Activated CD8-positive, alpha-beta memory T cell treated with anti-CD3 and anti-CD28 coated beads for 24 hours (primary cell): ENCODE results near the gene COL1A1.

Experiments
- DNase-seq: peaks from one replicate; pipeline ENCODE4 v3.0.0-alpha.2; 2020

COL1A1 gene

DNA sequence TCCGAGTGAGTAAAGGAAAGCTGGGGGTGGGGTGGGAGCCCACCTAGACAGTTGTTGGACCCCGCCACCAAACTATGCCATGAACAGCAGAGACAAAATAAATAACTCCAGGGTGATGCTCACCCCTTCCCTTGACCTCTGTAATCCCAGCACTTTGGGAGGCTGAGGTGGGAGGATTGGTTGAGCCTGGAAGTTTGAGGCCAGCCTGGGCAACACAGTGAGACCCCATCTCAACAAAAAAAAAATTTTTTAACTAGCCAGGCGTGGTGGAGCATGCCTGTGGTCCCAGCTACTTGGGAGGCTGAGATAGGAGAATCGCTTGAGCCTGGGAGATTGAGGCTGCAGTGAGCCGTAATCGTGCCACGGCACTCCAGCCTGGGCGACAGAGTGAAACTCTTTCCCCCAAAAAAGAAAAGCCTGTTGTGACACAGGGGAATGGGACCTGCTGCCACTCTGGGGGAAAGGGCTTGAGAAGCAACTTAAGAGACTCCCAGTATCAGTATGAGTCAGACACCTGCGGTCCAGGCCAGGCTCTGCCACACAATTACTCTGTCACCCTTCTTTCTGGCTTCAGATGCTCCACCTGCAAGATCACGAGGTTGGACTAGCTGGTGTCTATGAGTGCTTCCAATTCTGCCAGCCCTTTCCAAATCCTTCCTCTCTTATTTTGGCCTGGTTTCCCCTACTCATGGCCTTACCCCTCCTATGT lies 30.6 kb downstream of the COL1A1 start:
- DNase-seq: no peak

GRCh38 chr17:50169881-50170459 lies 31.5 kb downstream of the COL1A1 start:
- DNase-seq: no peak

DNA sequence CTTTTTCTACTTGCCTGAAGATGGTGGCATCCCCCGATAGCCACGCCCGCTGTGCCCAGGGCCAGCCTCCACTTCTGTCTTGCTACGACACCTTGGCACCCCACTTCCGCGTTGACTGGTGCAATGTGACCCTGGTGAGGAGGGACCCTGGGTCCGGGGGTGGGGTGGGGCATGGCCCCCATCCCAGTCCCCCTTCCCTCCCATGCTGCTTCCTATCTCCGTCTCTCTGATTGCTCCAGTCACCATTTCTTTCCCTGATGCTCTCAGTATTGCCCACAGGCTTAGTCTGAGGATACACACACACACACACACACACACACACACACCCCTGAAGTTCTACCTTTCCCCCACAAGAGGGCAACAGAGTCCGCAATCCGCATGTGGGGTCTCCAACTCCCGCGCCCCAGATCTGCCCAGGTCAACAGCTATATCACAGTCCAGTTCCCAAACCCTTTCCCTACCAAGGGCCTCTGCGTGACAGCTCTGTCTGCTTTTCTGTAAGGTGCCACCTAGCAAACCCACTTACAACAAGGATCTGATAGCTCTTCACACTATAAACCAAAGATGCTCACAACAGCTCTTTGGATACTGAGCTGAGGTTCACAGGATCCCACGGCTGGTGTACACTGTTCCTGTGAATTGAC lies 32.2 kb downstream of the COL1A1 start:
- DNase-seq: peak; percentile 87

- no peak for DNase-seq
Observed at GRCh38 chr17:50168319-50168718, 33.1 kb downstream of the COL1A1 start.

DNA sequence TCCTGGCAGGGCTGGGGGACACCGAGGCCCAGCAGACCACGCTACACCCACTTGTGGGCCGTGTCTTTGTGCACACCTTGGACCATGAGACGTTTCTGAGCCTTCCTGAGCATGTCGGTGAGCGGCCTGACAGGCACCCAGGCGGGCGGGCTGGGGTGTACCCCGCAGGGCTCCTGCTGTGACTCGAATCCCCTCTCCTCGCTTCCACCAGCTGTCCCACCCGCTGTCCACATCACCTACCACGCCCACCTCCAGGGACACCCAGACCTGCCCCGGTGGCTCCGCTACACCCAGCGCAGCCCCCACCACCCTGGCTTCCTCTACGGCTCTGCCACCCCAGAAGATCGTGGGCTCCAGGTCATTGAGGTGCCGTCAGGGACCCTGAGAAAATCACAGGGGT lies 34.1 kb downstream of the COL1A1 start:
- DNase-seq: no peak

DNA sequence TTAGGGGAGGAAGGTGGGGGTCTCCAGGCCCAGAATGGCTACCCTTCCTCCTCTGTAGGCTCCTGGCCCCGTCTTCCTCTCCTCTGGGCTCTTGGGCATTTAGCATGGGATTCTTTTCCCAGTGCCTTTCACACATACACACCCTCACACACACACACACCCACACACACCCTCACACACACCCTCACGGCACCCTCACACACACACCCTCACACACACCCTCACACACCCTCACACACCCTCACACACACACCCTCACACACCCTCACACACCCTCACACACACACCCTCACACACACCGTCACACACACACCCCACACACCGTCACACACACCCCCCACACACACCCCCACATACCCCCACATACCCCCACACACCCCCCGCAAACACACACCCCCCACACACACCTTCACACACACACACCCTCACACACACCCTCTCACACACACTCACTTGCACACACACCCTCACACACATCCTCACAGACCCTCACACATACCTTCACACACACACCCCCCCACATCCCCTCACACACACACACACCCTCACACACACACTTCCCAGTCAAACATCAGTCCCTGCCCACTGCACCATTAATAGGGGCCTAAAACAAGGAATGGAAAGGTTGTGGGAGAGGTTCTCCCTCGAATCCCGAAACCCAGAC lies 34.8 kb downstream of the COL1A1 start:
- DNase-seq: no peak

DNA sequence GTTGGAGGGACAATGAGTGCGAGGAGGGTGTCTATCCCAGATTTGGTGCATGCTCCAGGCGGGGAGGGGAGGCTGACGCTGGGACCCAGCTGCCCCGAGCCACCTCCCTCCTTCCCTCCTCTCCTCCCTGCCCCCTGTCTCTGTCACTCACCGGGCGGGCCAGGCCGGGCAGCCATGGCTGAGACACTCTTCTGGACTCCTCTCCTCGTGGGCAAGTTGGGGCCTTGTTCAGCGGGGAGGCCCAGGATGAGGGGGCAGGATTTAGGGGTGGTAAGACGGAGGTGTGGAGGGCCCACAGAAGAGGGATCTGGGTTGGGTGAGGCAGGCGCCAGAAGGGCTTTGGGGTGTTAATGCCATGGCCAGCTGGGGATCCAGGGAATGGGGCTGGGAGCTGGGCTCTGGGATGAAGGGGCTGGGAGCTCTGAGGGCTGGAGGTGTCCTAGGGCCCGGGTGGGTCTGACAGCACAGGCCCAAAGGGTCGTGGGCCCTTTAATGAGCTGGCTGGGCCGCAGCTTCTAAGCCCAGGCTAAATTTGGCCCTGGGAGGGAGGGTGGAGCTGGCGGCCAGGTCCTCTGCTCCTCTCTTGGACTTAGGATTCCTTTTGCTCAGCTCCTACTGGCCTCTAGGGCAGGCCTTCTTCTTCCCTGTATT lies 35.4 kb downstream of the COL1A1 start, which contains the start of gene SGCA:
Gene SGCA, plus strand, starts transcription at position 139 of the 651 bp plus-strand sequence. Its CDS starts 36 bp downstream, at position 175.
- DNase-seq: no peak

DNA sequence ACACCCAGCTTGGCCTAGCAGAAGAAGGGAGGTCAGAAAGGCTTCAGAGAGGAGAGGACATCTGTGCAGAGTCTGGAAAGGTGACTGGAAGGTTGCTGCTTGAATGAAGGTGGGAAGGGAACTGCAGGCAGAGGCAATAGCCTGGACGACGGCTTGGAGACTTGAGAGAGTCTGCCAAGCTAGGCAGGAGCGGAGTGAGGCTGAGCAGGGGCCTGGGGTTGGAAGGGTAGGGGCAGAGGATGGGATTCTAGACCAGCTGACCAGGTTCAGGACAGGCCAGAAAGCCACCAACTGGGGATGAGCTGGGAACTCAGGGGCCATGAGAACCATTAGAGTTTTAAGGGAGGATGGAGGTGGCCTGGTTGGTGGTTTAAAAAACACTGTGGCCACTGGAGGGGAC lies 36.0 kb downstream of the COL1A1 start:
- no peak for DNase-seq

DNA sequence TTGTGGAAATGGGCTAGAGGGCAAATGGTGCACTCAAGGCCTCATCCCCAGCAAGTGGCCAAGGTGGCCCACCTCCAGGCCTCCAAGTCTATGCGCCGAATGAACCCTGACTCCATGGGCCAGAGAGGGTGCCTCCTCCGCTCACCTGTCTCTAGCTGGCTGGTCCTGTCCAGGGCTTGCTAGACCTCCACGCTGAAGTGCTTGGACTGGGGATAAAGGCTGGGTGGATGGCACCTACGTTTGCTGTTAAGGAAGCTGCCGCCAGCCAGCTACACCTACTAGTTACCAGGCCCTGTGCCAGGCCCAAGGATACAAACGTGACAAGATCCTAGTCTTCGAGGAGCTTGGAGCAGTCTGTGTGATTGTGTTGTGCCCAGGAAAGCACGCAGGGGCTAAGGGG lies 36.4 kb downstream of the COL1A1 start:
- DNase-seq: no peak

GRCh38 chr17:50164697-50164988 lies 36.8 kb downstream of the COL1A1 start:
- DNase-seq: no peak

DNA sequence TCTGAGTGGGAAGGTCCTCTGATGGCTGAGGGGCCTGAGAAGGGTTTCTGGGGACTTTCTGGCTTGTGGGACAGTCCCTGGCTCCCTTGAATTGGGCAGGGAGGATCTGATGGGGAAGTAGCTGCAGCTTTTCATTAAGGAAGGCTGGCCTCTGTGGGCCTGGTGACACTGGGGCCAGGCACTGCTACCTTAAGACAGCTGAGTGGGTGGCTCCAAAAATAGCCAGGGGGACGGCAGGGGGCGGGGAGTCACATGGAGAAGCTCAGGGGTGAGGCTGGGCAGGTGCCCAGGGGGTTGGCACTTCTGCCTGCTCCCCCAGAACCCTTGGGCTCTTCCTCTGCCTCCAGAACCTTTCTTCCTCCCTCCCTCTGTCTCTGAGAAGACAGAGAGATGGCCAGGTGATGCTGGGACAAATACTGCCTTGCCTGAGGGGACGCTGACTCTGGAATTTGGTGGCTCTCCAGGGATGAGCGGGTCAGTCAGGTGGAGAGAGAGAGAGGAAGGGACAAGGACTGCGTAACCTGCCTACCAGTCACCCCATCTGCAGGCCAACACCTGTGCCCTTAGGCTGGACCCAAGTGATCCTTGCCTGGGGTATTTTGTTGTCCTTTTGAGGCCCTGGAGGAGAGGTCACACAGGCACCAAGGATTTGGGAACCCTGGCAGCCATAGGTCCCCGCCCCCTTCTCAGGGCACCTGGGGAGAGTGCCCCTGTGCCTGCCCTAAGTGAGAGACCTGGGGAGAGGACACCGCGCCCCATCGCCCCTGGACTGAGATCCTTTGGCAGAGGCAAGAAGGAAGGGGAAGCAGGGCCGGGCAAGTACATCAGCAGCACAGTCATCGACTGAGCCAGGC lies 37.4 kb downstream of the COL1A1 start:
- no peak for DNase-seq

GRCh38 chr17:50162466-50163254 lies 38.8 kb downstream of the COL1A1 start:
- DNase-seq: no peak

- DNase-seq: no peak
Observed at GRCh38 chr17:50161911-50162288, 39.5 kb downstream of the COL1A1 start.

DNA sequence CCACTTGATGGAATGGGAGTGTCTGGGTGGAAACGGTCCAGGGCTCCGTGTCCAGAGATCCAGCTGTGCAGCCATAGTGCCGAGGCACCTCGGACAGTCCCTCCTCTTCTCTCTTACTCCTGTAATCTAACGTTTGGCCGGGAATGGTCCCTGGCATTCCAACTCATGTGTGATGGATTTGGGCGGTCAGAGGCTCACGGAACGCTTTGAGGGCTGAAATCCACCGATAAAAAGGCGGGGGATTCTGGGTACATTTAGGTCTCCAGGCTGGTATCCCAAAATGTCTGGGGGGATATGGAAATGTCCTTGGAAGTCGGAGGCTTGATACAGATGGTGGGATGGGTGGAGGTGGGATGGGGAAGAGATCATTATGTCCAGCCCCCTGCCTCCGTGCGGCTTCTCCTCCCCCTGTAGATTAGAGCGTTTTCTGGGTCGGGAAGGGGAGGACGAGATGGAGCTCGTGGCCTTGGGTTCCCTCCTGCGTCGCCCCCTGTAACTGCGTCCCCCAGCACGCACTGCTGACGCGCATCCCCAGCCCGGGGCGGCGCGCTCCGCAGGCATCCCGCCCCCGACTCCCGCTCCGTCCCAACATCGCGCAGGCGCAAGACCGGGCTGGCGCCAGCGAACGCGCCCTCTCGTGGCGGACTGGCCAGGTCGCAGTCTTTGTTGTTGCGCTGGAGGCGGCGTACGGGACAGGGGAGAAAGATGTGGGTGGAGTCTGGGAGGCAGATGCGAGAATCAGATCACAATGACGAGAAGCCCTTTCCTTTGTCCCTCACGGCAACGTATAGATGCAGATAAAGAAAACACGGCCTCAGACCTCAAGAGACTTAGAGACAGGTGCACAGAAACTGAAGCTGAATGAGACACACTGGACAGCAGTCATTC lies 40.2 kb downstream of the COL1A1 start:
- peak; percentile 99 for DNase-seq

DNA sequence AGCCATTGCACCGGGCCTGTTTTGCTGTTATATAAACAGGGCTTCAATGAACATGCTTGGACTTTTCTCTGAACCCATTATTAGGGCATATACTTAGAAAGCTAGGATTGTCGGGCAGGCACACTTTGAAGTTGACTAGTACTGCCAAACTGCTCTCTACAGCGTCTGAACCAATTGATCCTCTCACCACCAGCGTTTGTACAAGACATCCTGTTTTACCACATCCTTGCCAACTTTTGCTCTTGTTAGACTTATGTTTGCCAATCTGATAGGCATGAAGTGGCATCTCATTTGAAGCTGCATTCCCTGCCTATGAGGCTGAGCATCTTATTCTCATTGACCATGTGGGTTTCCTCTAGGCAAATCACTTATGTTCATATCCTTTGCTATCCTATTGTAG lies 43.5 kb downstream of the COL1A1 start:
- DNase-seq: no peak

DNA sequence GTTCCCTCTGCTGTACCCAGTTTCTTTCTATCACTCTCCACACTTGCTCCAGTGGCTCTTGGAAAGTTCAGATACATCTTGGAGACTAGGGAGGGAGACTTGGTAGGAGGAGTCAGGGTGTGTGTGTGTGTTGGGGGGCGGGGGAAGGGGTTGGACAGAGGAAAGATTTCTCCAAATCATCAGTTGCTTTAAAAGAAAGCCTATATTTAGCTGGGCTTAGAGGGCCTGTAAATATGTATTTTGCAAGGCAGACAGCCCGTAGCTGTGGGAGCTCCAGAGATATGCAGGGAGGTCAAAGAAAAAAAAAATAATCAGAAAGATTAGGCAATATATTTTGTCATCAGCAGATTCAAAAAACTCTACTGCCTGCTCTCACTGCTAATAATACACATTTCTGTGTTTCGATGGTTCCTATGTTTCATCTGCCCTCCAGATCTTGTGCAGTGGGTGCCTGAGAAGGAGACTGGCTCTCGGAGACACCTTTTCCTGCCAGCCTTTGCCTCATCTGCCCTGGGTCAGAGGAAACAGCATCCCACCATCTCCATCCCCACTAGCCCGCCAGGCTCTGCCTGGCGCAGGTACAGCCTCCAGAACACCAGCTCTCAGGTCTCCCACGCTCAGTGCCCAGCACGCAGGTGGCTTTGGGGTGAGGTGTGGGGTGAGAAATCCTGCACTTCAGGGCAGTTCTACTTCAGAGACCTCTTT lies 46.2 kb downstream of the COL1A1 start:
- DNase-seq: no peak

DNA sequence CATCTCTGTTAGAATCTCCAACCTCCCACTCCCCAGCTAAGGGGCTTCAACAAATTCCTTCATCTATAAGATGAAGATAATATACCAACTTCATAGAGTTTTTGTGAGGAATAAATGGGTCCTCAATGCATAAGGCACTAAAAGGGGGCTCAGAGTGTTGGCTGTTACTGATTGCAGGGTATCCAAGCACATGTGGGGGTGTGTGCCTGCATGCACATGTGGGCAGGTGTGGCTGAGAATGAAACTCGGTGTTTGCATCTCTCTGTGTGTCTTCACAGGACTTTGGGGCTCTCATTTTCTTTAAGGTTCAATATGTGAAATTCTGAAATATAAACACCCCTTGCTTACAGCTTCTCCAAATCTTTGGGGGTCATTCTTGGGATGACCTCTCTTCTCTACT lies 46.8 kb downstream of the COL1A1 start:
- DNase-seq: no peak

GRCh38 chr17:50153650-50154575 lies 47.5 kb downstream of the COL1A1 start:
- DNase-seq: no peak

GRCh38 chr17:50152736-50153135 lies 48.7 kb downstream of the COL1A1 start:
- DNase-seq: no peak
